Measurements from ENCODE around the gene SRMS.

The SRMS gene

GRCh38 chr20:63529180-63529860 is 18.2 kb downstream of the SRMS start:
- Histone ChIP-seq H3K9me2 (replicated peaks; ENCODE audit: insufficient read depth, low read length) (no peaks in the 10 kb centered on the region), H3K9ac (ENCODE audit: low read length) (no peak overlapping the region), H3F3A (ENCODE audit: insufficient read depth, low read length) (peaks cover 7% of the 10 kb centered on the region), H4K20me1 (ENCODE audit: insufficient read depth, low read length) (no peaks in the 10 kb centered on the region), H3K4me3 (ENCODE audit: low read length) (no peak overlapping the region), H3K36me3 (replicated peaks; ENCODE audit: insufficient read depth, low read length) (no peaks in the 10 kb centered on the region), H3K27me3 (replicated peaks; ENCODE audit: insufficient read depth, low read length) (peaks cover 56% of the 10 kb centered on the region), H3K79me2 (ENCODE audit: low read length) (no peaks in the 10 kb centered on the region), H3K4me1 (ENCODE audit: low read length) (no peaks in the 10 kb centered on the region), H3K27ac (ENCODE audit: low read length) (no peak overlapping the region), H3K9me3 (replicated peaks; ENCODE audit: insufficient read depth, low read length) (no peaks in the 10 kb centered on the region), H2AFZ (ENCODE audit: low read length) (no peak overlapping the region), H3K4me2 (ENCODE audit: low read depth, low read length) (no peak overlapping the region)
- TF ChIP-seq EZH2phosphoT487 (IDR thresholded peaks at IDR 0.05; ENCODE audit: low read length) (no peak), CTCF (IDR thresholded peaks at IDR 0.05; ENCODE audit: low read length) (no peak), EZH2 (optimal IDR thresholded peaks at IDR 0.05; ENCODE audit: low read depth, low read length) (no peak)
- no peak for DNase-seq

GRCh38 chr20:63527184-63527583 is 20.4 kb downstream of the SRMS start:
- DNase-seq, result no peak
- Histone ChIP-seq H3K9me2 (replicated peaks; ENCODE audit: insufficient read depth, low read length) (no peaks in the 10 kb centered on the region), H3K4me2 (ENCODE audit: low read depth, low read length) (no peak overlapping the region), H3K79me2 (ENCODE audit: low read length) (peaks cover 4% of the 10 kb centered on the region; the same call in 1 of the 2 replicates), H3F3A (ENCODE audit: insufficient read depth, low read length) (peaks cover 7% of the 10 kb centered on the region), H3K4me3 (ENCODE audit: low read length) (no peak overlapping the region), H3K9ac (ENCODE audit: low read length) (no peak overlapping the region), H3K36me3 (replicated peaks; ENCODE audit: insufficient read depth, low read length) (no peaks in the 10 kb centered on the region), H2AFZ (ENCODE audit: low read length) (no peak overlapping the region), H3K27ac (ENCODE audit: low read length) (no peak overlapping the region), H4K20me1 (ENCODE audit: insufficient read depth, low read length) (no peaks in the 10 kb centered on the region), H3K27me3 (replicated peaks; ENCODE audit: insufficient read depth, low read length) (peaks cover 44% of the 10 kb centered on the region), H3K4me1 (ENCODE audit: low read length) (no peaks in the 10 kb centered on the region), H3K9me3 (replicated peaks; ENCODE audit: insufficient read depth, low read length) (no peaks in the 10 kb centered on the region)
- no peak for TF ChIP-seq CTCF (IDR thresholded peaks at IDR 0.05; ENCODE audit: low read length)
- TF ChIP-seq EZH2 (optimal IDR thresholded peaks at IDR 0.05; ENCODE audit: low read depth, low read length), result no peak

GRCh38 chr20:63525971-63526370 is 21.6 kb downstream of the SRMS start:
- Histone ChIP-seq H3K79me2 (ENCODE audit: low read length) (peaks cover 14% of the 10 kb centered on the region), H3K9me3 (replicated peaks; ENCODE audit: insufficient read depth, low read length) (no peaks in the 10 kb centered on the region), H3K4me2 (ENCODE audit: low read depth, low read length) (no peak overlapping the region), H3K36me3 (replicated peaks; ENCODE audit: insufficient read depth, low read length) (no peaks in the 10 kb centered on the region), H3K9ac (ENCODE audit: low read length) (no peak overlapping the region), H2AFZ (ENCODE audit: low read length) (no peak overlapping the region), H3K27me3 (replicated peaks; ENCODE audit: insufficient read depth, low read length) (peaks cover 39% of the 10 kb centered on the region), H3K27ac (ENCODE audit: low read length) (no peak overlapping the region), H3K4me3 (ENCODE audit: low read length) (no peak overlapping the region), H3F3A (ENCODE audit: insufficient read depth, low read length) (peaks cover 7% of the 10 kb centered on the region), H3K4me1 (ENCODE audit: low read length) (no peaks in the 10 kb centered on the region), H3K9me2 (replicated peaks; ENCODE audit: insufficient read depth, low read length) (no peaks in the 10 kb centered on the region), H4K20me1 (ENCODE audit: insufficient read depth, low read length) (no peaks in the 10 kb centered on the region)
- TF ChIP-seq EZH2 (optimal IDR thresholded peaks at IDR 0.05; ENCODE audit: low read depth, low read length) (no peak), EZH2phosphoT487 (IDR thresholded peaks at IDR 0.05; ENCODE audit: low read length) (no peak), CTCF (IDR thresholded peaks at IDR 0.05; ENCODE audit: low read length) (no peak)
- DNase-seq, result no peak

Measured in MM.1S (cell line).